SKM-1 (cell line): ENCODE results near the gene PCYOX1L.

Source experiments
- DNase-seq: peaks from one replicate; lab custom pipeline; 2025; ENCODE audit not compliant: unreplicated experiment; lab: John Stamatoyannopoulos, UW

Gene PCYOX1L

GRCh38 chr5:149337736-149338135 is 20.1 kb upstream of the PCYOX1L start:
- DNase-seq, result no peak

GRCh38 chr5:149338364-149338763 is 19.5 kb upstream of the PCYOX1L start:
- no peak for DNase-seq

- DNase-seq, result no peak
Observed at GRCh38 chr5:149340920-149341319, 16.9 kb upstream of the PCYOX1L start.

GRCh38 chr5:149341876-149342275 is 16.0 kb upstream of the PCYOX1L start:
- DNase-seq, result no peak

GRCh38 chr5:149344151-149344550 is 13.7 kb upstream of the PCYOX1L start:
- DNase-seq, result no peak

GRCh38 chr5:149345147-149345891 is 12.5 kb upstream of the PCYOX1L start, which contains the start of gene GRPEL2:
Gene GRPEL2 (plus strand): TSS chr5:149345499. CDS start chr5:149345540, 41 bp downstream.
- peak; percentile 95 for DNase-seq

GRCh38 chr5:149345892-149346222 is 12.0 kb upstream of the PCYOX1L start:
- no peak for DNase-seq

GRCh38 chr5:149348518-149348917 is 9.3 kb upstream of the PCYOX1L start:
- no peak for DNase-seq

- no peak for DNase-seq
Observed at GRCh38 chr5:149349382-149349781, 8.5 kb upstream of the PCYOX1L start.

- DNase-seq, result no peak
Observed at GRCh38 chr5:149352169-149352568, 5.7 kb upstream of the PCYOX1L start.

GRCh38 chr5:149353911-149354310 is 3.9 kb upstream of the PCYOX1L start:
- no peak for DNase-seq

- DNase-seq, result no peak
Observed at GRCh38 chr5:149355688-149356087, 2.2 kb upstream of the PCYOX1L start.

GRCh38 chr5:149356391-149356790 is 1.5 kb upstream of the PCYOX1L start:
- DNase-seq, result no peak

- peak; percentile 42 for DNase-seq
Observed at GRCh38 chr5:149358294-149358651, 427 bp downstream of the PCYOX1L start.

- DNase-seq, result no peak
Observed at GRCh38 chr5:149358868-149359495, 1.1 kb downstream of the PCYOX1L start.

GRCh38 chr5:149360272-149360671 is 2.4 kb downstream of the PCYOX1L start:
- DNase-seq, result peak; percentile 21

- DNase-seq, result no peak
Observed at GRCh38 chr5:149362541-149362940, 4.7 kb downstream of the PCYOX1L start.

GRCh38 chr5:149363358-149363757 is 5.5 kb downstream of the PCYOX1L start:
- DNase-seq, result peak; percentile 24

GRCh38 chr5:149363936-149364335 is 6.1 kb downstream of the PCYOX1L start:
- no peak for DNase-seq

GRCh38 chr5:149364719-149365118 is 6.9 kb downstream of the PCYOX1L start:
- no peak for DNase-seq

GRCh38 chr5:149365418-149365817 is 7.6 kb downstream of the PCYOX1L start:
- no peak for DNase-seq

GRCh38 chr5:149366169-149366729 is 8.4 kb downstream of the PCYOX1L start:
- no peak for DNase-seq
